ENCODE results near the gene FOXD2.

Gene FOXD2

GRCh38 chr1:47469390-47469759, 31.5 kb downstream of the FOXD2 start:
- DNase-seq = no peak

DNA sequence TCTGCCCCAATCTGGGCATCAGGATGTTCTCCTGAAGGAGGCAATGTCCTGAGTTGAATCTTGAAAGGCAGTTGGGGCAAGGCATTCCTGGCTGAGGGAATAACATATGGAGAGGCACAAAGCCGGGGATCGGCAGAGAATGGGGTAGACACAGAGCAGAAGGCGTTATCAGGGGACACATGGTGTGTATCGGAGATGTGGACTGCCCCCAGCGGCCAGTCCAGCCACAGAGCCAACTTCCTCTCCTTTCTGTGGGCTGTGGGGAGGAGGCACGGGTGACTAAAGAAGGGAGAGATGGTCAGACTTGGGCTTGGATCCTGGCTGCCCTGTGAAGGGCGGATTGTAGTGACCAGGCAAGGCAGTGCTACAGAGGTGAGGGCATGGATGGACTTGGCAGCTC, 32.1 kb downstream of the FOXD2 start:
- DNase-seq = no peak

DNA sequence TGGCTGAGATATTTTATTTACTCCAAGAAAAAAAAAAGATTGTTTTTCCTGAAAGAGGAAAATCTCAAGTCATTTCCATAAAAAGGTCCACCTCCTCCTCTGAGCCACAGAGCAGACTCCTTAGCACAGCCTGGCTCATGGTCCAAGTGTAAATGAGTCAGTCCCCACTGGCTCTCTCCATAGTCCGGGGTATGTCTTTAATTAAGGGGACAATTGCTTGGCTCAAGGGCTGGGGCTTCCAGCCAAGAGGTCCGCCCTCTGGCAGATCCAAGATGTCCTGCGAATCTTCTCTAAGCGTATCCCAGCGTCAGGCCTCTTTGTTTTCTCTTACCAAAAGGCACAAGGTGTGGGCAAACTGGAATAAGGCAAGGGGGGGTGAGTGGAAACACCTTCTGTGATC, 33.3 kb downstream of the FOXD2 start:
- DNase-seq = no peak

DNA sequence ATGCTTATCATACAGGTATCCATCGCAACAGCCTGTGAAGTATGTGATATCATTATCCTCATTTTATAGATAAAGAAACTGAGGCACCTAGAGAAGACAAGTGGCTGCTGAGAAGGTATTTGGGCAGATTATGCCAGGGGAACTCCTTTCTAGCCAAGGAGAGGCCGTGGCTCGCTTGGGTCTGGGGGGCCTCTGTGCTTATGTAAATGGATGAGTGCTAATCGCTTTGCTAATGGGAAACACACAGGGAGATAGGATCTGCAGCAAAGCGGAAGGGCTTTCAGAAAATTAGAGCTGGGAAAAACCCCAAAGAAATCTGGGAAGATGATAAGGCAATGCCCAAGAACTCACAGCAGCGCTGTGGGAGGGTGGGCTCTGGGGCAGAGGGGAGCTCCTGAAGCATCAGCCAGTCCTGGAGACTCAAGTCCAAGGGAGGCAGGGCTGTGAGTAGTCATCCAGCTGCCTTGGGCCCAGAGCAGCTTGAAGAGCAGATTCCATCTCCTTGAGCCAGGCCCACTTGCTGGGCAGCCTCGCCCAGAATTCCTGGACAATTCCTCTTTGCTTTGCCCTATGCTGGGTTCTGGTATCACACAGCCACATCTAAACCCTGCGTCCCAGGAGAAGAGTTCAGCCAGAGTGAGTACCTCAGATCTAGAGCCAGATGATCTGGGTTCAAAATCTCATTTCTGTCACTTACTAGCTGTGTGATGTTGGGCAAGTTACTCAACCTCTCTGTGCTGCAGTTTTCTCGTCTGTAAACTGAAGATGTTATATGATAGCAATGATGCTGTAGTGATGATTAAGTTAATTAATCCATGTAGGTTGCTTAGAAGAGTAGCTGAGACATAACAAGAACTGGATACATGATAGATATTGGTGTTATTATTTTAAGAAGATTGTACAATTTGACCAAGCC, 36.7 kb downstream of the FOXD2 start:
- no peak for DNase-seq

DNA sequence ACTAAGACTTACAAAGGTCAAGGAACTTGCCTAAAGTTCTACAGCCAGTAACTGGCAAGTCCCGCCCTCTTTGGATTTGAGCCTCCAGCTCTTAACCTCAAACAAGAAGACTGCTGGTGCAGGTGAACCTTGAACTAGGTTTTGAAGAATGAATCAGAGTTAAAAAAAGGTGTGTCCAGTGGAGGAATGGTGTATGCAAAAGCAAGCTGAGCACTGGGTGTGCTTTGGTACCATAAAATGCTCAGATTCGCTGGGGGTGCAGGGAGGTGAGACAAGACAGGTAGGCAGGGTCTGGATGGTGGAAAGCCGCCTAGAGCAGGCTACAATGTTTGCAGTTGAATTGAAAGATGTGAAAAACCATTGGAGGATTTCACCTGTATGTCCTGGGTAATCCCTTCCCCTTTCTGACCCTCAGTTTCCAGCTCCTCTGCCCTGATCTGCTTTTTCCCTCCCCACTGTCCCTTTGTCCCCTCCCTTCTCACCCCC, 39.8 kb downstream of the FOXD2 start:
- DNase-seq = no peak

DNA sequence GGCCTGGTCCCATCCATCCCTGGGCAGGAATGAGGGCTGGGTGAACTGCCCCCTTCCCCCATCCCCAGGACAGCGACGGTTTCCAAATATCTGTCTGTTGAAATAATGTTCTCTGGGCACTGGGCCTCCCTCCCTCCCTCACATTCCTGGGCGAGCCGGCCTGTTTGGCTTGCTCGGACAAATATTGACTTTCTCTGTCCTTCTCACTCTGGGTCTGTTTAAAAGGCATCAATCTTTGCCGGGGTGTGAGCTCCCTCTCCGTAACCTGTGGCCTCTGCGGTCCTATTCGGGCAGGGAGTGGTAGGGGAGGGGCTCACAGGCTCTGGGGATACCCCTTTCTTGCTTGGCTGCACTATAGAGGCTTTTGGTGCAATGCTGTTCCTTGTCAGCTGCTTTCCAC, 40.2 kb downstream of the FOXD2 start:
- DNase-seq = no peak

GRCh38 chr1:47479664-47480063, 41.8 kb downstream of the FOXD2 start:
- no peak for DNase-seq

DNA sequence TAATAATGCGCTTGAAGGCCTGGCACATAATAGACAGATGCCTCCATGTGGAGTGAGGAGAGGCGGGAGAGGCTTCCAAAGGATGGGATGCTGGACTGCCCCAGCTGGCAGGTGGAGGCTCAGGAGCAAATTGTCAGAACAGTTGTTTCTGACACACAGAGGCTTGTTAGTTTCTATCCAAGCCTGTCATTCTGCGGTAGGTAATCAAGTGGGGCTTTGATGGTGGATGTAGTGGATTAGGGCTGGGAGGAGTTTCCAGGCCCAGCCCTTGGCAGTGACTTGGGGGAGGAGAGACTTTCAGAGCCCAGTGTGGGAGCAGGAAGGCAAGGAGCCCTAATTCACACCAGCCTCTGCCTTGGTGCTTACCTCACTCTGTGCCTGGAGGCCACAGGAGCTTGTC, 44.1 kb downstream of the FOXD2 start:
- no peak for DNase-seq

GRCh38 chr1:47482786-47483185, 44.9 kb downstream of the FOXD2 start:
- no peak for DNase-seq

DNA sequence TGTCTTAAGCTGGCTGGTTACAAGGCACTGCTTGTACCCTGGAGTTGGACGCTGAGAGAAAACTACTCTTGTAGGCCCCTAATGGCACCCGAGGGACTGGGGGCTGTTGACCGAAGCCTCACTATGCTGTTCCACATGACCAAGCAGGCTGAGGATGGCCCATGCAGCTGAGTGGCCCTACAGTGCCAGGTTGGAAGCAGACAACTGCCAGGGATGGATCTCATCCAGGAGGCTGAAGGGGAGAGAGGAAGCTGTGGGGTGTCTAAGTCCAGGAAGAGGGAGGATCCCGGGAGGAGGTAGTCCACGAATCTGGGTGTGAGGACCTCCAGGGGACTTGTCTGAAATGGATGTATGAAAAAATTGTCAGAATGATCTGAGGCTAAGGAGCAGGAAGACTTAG, 45.8 kb downstream of the FOXD2 start:
- DNase-seq = no peak

DNA sequence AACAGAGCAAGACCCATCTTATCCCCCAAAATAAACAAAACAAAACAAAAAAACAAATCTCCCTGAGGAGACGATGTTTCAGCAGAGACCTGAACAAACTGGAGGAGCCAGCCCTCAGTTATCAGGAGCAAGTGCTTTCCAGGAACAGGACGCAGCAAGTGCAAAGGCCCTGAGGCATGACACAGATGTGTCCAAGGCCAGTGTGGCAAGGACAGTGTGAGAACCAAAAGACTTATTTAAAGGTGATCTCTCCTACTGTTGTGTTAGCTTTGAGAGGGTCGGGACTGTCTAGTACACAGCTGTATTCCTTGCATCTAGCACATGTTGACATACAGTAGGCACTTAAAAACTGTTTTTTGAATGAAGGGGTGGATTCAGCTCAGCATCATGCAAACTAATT, 48.0 kb downstream of the FOXD2 start:
- no peak for DNase-seq

GRCh38 chr1:47487332-47487731, 49.5 kb downstream of the FOXD2 start:
- no peak for DNase-seq

GRCh38 chr1:47487850-47488450, 50.1 kb downstream of the FOXD2 start:
- no peak for DNase-seq
